Measurements from ENCODE around the gene CDH23.

Gene CDH23

GRCh38 chr10:71610651-71611050 lies 213.9 kb downstream of the CDH23 start:
- DNase-seq, result no peak

GRCh38 chr10:71611131-71611530 lies 214.4 kb downstream of the CDH23 start:
- DNase-seq, result no peak

- DNase-seq, result no peak
Observed at GRCh38 chr10:71611709-71612422, 215.1 kb downstream of the CDH23 start.

- DNase-seq, result no peak
Observed at GRCh38 chr10:71613261-71613777, 216.6 kb downstream of the CDH23 start.

GRCh38 chr10:71613877-71614276 lies 217.2 kb downstream of the CDH23 start:
- DNase-seq, result no peak

- DNase-seq, result no peak
Observed at GRCh38 chr10:71614946-71615345, 218.2 kb downstream of the CDH23 start.

- no peak for DNase-seq
Observed at GRCh38 chr10:71615538-71616329, 219.0 kb downstream of the CDH23 start.

GRCh38 chr10:71616817-71617654 lies 220.3 kb downstream of the CDH23 start:
- no peak for DNase-seq

- no peak for DNase-seq
Observed at GRCh38 chr10:71618176-71618575, 221.5 kb downstream of the CDH23 start.

- no peak for DNase-seq
Observed at GRCh38 chr10:71618598-71618997, 221.9 kb downstream of the CDH23 start.

GRCh38 chr10:71620642-71621041 lies 223.9 kb downstream of the CDH23 start:
- no peak for DNase-seq

- DNase-seq, result no peak
Observed at GRCh38 chr10:71621231-71622153, 224.8 kb downstream of the CDH23 start.

- no peak for DNase-seq
Observed at GRCh38 chr10:71622154-71622526, 225.4 kb downstream of the CDH23 start.

- DNase-seq, result no peak
Observed at GRCh38 chr10:71622616-71623015, 225.9 kb downstream of the CDH23 start.

- DNase-seq, result no peak
Observed at GRCh38 chr10:71623098-71623985, 226.6 kb downstream of the CDH23 start.

- no peak for DNase-seq
Observed at GRCh38 chr10:71623986-71624291, 227.2 kb downstream of the CDH23 start.

GRCh38 chr10:71625445-71626175 lies 228.9 kb downstream of the CDH23 start:
- DNase-seq, result no peak

- no peak for DNase-seq
Observed at GRCh38 chr10:71627230-71627939, 230.7 kb downstream of the CDH23 start.

GRCh38 chr10:71627956-71628355 lies 231.2 kb downstream of the CDH23 start:
- DNase-seq, result no peak

- no peak for DNase-seq
Observed at GRCh38 chr10:71629131-71629530, 232.4 kb downstream of the CDH23 start.

Data from NCI-H2081 (cell line).